ENCODE data around the gene SLC4A4. TPM values are rescaled to one million over a fixed set of nuclear protein-coding genes. Genes with fewer than 3 reads are reported as not detected.

The SLC4A4 gene
- total RNA-seq, 1 donor from 2014 or later, result 4.9 TPM

DNA sequence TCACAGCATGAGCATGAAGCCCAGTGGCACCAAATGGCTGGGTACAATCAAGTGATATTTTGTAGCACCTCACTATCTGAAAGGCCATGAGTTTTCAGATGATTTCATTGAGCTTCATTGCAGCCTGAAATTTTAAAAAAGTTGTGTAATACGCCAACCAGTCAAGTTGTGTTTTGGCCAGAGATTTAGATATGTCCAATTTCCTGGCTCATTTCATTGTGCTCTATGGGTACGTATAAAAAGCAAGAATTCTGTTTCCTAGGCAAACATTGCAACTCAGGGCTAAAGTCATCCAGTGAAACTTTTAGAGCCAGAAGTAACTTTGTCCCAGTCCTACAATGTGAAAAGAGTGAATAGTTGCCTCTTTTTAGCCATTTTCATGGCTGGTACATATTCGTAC, 232.5 kb downstream of the SLC4A4 start:
- Mint-ChIP-seq H3K27me3 (ENCODE audit: low read depth) (no peaks in the 10 kb centered on the region), H3K9me3 (peaks cover 9% of the 10 kb centered on the region), H3K4me3 (no peak overlapping the region), H3K4me1 (peaks cover 22% of the 10 kb centered on the region), H3K27ac (no peak overlapping the region), H3K36me3 (peaks cover 7% of the 10 kb centered on the region)
- TF ChIP-seq, protein P1, sequence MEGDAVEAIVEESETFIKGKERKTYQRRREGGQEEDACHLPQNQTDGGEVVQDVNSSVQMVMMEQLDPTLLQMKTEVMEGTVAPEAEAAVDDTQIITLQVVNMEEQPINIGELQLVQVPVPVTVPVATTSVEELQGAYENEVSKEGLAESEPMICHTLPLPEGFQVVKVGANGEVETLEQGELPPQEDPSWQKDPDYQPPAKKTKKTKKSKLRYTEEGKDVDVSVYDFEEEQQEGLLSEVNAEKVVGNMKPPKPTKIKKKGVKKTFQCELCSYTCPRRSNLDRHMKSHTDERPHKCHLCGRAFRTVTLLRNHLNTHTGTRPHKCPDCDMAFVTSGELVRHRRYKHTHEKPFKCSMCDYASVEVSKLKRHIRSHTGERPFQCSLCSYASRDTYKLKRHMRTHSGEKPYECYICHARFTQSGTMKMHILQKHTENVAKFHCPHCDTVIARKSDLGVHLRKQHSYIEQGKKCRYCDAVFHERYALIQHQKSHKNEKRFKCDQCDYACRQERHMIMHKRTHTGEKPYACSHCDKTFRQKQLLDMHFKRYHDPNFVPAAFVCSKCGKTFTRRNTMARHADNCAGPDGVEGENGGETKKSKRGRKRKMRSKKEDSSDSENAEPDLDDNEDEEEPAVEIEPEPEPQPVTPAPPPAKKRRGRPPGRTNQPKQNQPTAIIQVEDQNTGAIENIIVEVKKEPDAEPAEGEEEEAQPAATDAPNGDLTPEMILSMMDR (IDR thresholded peaks at IDR 0.05; ENCODE audit: unreplicated experiment), result no peak
- no peak for DNase-seq (ENCODE audit: low spot score in 2 of 2, unreplicated experiment in 2 of 2)

DNA sequence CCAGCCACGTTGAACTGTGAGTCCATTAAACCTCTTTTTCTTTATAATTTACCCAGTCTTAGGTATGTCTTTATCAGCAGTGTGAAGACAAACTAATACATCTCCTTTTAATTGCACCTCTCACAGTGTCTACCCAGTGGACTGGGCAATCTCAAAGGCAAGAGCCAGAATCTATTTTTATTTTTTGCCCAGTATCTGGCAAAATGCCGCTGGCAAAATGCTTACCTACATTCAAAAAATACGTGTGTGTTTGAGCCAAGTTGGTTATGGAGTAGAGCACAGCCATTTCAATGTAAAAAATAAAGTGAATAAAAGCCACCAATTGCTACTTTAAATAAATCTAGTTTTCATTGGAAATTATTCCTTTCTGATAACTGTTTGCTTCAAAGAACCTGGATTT, 245.2 kb downstream of the SLC4A4 start:
- Mint-ChIP-seq H3K36me3 (no peaks in the 10 kb centered on the region), H3K4me3 (no peak overlapping the region), H3K4me1 (no peaks in the 10 kb centered on the region), H3K27ac (no peak overlapping the region), H3K9me3 (peaks cover 25% of the 10 kb centered on the region), H3K27me3 (ENCODE audit: low read depth) (no peaks in the 10 kb centered on the region)
- TF ChIP-seq, protein P1 (IDR thresholded peaks at IDR 0.05; ENCODE audit: unreplicated experiment), result no peak
- no peak for DNase-seq (ENCODE audit: low spot score in 2 of 2, unreplicated experiment in 2 of 2)

DNA sequence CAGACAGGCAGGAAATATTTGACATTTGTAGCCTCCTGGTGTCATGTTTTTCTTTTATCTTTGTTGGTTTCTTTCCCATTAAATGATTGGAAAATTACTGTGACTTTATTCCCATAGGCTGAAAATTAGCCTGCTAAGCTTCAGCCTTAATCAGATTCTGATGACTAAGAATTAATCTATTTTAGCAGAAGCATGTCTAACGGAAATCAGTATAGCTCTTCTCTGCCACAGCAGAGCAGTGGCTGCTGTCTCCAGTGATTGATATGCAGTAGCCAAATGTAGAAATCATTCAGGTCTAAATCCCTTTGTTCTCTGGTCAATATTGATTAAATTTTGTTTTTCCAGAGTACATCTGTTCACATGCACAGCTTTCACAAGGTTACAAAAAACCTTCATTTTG, 245.8 kb downstream of the SLC4A4 start:
- Mint-ChIP-seq H3K9me3 (peaks cover 29% of the 10 kb centered on the region), H3K27me3 (ENCODE audit: low read depth) (no peaks in the 10 kb centered on the region), H3K4me3 (no peak overlapping the region), H3K27ac (no peak overlapping the region), H3K36me3 (no peaks in the 10 kb centered on the region), H3K4me1 (no peaks in the 10 kb centered on the region)
- DNase-seq (ENCODE audit: low spot score in 2 of 2, unreplicated experiment in 2 of 2), result no peak
- TF ChIP-seq, protein P1 (IDR thresholded peaks at IDR 0.05; ENCODE audit: unreplicated experiment), result no peak

DNA sequence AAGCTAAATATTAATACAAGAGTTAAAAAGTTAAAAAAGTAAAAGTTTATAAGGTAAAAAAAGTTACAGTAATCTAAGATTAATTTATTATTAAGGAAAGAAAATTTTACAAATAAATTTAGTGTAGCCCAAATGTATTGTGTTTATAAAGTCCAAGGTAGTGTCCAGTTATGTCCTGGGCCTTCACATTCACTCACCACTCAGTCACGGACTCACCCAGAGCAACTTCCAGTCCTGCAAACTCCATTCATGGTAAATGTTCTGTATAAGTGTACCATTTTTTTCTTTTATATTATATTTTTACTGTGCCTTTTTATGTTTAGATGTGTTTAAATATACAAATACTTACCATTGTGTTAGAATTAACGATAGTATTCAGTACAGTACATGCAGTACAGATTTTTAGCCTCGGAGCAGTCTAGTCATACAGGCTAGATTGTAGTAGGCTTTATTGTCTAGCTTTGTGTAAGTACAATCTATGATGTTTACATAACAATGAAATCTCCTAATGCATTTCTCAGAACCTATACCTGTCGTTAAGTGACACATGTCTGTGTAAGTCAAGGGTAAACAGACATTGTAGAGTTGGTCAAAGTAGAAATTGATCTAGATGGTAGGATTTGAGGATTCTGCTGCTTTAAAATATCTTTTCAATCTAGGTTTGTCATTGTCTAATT, 247.4 kb downstream of the SLC4A4 start:
- Mint-ChIP-seq H3K4me1 (no peaks in the 10 kb centered on the region), H3K9me3 (peaks cover 33% of the 10 kb centered on the region), H3K36me3 (no peaks in the 10 kb centered on the region), H3K27ac (no peak overlapping the region), H3K4me3 (no peak overlapping the region), H3K27me3 (ENCODE audit: low read depth) (no peaks in the 10 kb centered on the region)
- DNase-seq (ENCODE audit: low spot score in 2 of 2, unreplicated experiment in 2 of 2), result no peak
- TF ChIP-seq, protein P1 (IDR thresholded peaks at IDR 0.05; ENCODE audit: unreplicated experiment), result no peak

DNA sequence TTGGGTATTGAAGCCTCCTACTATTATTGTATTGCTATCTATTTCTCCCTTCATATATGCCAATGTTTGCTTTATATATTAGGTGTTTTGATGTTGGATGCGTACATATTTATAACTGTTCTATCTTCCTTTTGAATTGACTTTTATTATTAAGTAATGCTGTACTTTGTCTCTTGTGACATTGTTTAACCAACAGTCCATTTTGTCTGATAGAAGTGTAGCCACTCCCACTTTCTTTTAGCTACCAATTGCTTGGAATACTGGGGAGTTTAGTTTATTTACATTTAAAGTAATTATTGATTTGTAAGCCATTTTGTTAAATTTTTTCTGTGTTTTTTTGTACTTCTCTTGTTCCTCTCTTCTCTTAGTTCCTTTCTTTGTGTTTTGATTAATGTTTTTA, 249.2 kb downstream of the SLC4A4 start:
- H3K4me3 Mint-ChIP-seq, result no peak overlapping the region
- H3K27me3 Mint-ChIP-seq (ENCODE audit: low read depth), result no peaks in the 10 kb centered on the region
- TF ChIP-seq, protein P1 (IDR thresholded peaks at IDR 0.05; ENCODE audit: unreplicated experiment), result no peak
- H3K4me1 Mint-ChIP-seq, result peaks cover 10% of the 10 kb centered on the region
- no peaks in the 10 kb centered on the region for H3K36me3 Mint-ChIP-seq
- H3K9me3 Mint-ChIP-seq, result peaks cover 22% of the 10 kb centered on the region
- DNase-seq (ENCODE audit: low spot score in 2 of 2, unreplicated experiment in 2 of 2), result no peak
- no peak overlapping the region for H3K27ac Mint-ChIP-seq

Data from mesothelial cell of epicardium (in vitro differentiated cells).